ENCODE data around the gene MCTP2. TPM values are rescaled to one million over a fixed set of nuclear protein-coding genes. Genes with fewer than 3 reads are reported as not detected.
A peak's percentile ranks its signal among the peaks of the same experiment; 100 is the strongest.

Gene MCTP2
- total RNA-seq, 5 donors from 2014 or later (not counting 1 experiment from before 2014, with no cell fraction given) = 16.0 to 31.3 (median 22.4) TPM

GRCh38 chr15:94385441-94385840 is 154.1 kb downstream of the MCTP2 start:
- Mint-ChIP-seq H3K9me3 (no peaks in the 10 kb centered on the region), H3K27ac (no peak overlapping the region), H3K4me1 (peaks cover 12 to 25% (median 12%) of the 10 kb centered on the region in 3 donors), H3K27me3 (no peaks in the 10 kb centered on the region), H3K36me3 (peaks cover 61% of the 10 kb centered on the region), H3K4me3 (no peak overlapping the region)
- Histone ChIP-seq H3K27me3 (replicated peaks in 1 of 2; ENCODE audit: control insufficient read depth in 2 of 2, extremely low read depth in 1 of 2, insufficient read depth in 2 of 2, low read length in 1 of 2) (no peaks in the 10 kb centered on the region), H3K36me3 (ENCODE audit: control insufficient read depth in 2 of 2, extremely low read depth in 1 of 2, insufficient read depth in 1 of 2, low read length in 1 of 2) (peaks cover 0 to 5% of the 10 kb centered on the region in 2 donors), H3K4me3 (ENCODE audit: control insufficient read depth in 1 of 2, extremely low read depth in 1 of 2, low read length in 1 of 2) (no peak overlapping the region), H3K4me1 (ENCODE audit: control insufficient read depth in 1 of 2, extremely low read depth in 1 of 2, insufficient read depth in 2 of 2, low read length in 2 of 2) (peaks cover 2 to 9% of the 10 kb centered on the region in 2 experiments), H3K9me3 (no peaks in the 10 kb centered on the region), H3K27ac (ENCODE audit: low read length) (no peak overlapping the region)
- ChIA-PET POLR2A (no interaction called here), CTCF (no interaction called here)
- no CpG with 5 or more reads among the region's 4 CpGs for WGBS (ENCODE audit: insufficient coverage)
- DNase-seq = no peak
- ATAC-seq (replicated peaks in 1 of 4) = no peak

DNA sequence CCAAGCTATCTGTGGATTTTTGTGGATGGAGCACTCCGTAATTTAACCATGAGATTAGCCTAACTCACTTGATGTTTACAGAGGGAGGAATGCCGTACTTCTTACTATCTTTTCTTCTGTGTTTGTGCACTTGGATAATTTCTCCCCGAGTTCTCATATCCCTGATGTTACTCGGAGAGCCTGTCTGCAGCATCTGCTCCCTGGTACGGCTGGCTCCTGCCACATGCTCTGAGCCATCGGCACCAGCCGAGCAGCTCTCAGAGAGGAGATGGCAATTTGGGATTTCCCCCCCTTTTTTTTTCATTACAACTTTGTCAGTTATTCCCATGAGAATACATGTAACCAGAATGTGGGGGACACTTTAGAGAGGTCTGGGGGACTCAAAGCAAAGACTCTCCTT is 155.0 kb downstream of the MCTP2 start:
- ATAC-seq (replicated peaks in 1 of 4) (no peak), DNase-seq (no peak)
- 100% methylated on average over 3 of the region's 7 CpGs for WGBS (ENCODE audit: insufficient coverage)
- Mint-ChIP-seq H3K27me3 (no peaks in the 10 kb centered on the region), H3K4me3 (no peak overlapping the region), H3K9me3 (no peaks in the 10 kb centered on the region), H3K4me1 (peaks cover 12 to 25% (median 12%) of the 10 kb centered on the region in 3 donors), H3K27ac (no peak overlapping the region), H3K36me3 (peaks cover 63% of the 10 kb centered on the region)
- Histone ChIP-seq H3K4me1 (ENCODE audit: control insufficient read depth in 1 of 2, extremely low read depth in 1 of 2, insufficient read depth in 2 of 2, low read length in 2 of 2) (peaks cover 2 to 9% of the 10 kb centered on the region in 2 experiments), H3K36me3 (ENCODE audit: control insufficient read depth in 2 of 2, extremely low read depth in 1 of 2, insufficient read depth in 1 of 2, low read length in 1 of 2) (peaks cover 0 to 5% of the 10 kb centered on the region in 2 donors), H3K27me3 (replicated peaks in 1 of 2; ENCODE audit: control insufficient read depth in 2 of 2, extremely low read depth in 1 of 2, insufficient read depth in 2 of 2, low read length in 1 of 2) (no peaks in the 10 kb centered on the region), H3K27ac (ENCODE audit: low read length) (no peak overlapping the region), H3K9me3 (no peaks in the 10 kb centered on the region), H3K4me3 (ENCODE audit: control insufficient read depth in 1 of 2, extremely low read depth in 1 of 2, low read length in 1 of 2) (no peak overlapping the region)
- ChIA-PET POLR2A (no interaction called here), CTCF (no interaction called here)

DNA sequence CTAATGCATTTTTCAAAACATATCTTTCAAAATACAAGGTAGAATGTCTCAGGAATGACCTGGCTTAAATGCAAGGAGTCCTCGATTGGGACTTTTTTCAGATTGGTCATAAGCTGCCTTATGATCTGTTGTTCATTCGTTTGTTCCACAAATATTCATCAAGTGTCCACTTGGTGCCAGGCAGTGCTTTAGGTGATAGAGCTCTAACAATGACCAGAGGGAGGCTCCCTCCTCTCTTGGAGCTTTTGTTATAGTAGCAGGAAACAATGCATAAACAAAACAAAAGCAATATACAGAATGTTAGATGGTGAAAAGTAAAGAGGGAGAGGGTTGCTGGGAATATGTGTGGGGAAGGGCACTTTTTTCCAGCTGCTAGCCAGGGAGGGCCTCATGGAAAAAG is 156.1 kb downstream of the MCTP2 start:
- Histone ChIP-seq H3K9me3 (no peaks in the 10 kb centered on the region), H3K27me3 (replicated peaks in 1 of 2; ENCODE audit: control insufficient read depth in 2 of 2, extremely low read depth in 1 of 2, insufficient read depth in 2 of 2, low read length in 1 of 2) (no peaks in the 10 kb centered on the region), H3K27ac (ENCODE audit: low read length) (no peak overlapping the region), H3K4me3 (ENCODE audit: control insufficient read depth in 1 of 2, extremely low read depth in 1 of 2, low read length in 1 of 2) (no peak overlapping the region), H3K36me3 (ENCODE audit: control insufficient read depth in 2 of 2, extremely low read depth in 1 of 2, insufficient read depth in 1 of 2, low read length in 1 of 2) (peaks cover 0 to 5% of the 10 kb centered on the region in 2 donors), H3K4me1 (ENCODE audit: control insufficient read depth in 1 of 2, extremely low read depth in 1 of 2, insufficient read depth in 2 of 2, low read length in 2 of 2) (peaks cover 2 to 9% of the 10 kb centered on the region in 2 experiments)
- peaks cover 12 to 25% (median 12%) of the 10 kb centered on the region in 3 donors for H3K4me1 Mint-ChIP-seq
- ChIA-PET CTCF (interaction anchor here in 1 of 2 donors (0.6 kb wide), 1 partner anchor 1422 kb away, joined by 6 read pairs; no protein-coding TSS in a partner anchor), POLR2A (no interaction called here)
- DNase-seq (no peak), ATAC-seq (replicated peaks in 1 of 4) (no peak)
- H3K4me3 Mint-ChIP-seq = no peak overlapping the region
- no CpG with 5 or more reads among the region's 2 CpGs for WGBS (ENCODE audit: insufficient coverage)
- H3K27me3 Mint-ChIP-seq = no peaks in the 10 kb centered on the region
- no peaks in the 10 kb centered on the region for H3K9me3 Mint-ChIP-seq
- no peak overlapping the region for H3K27ac Mint-ChIP-seq
- H3K36me3 Mint-ChIP-seq = peaks cover 60% of the 10 kb centered on the region

GRCh38 chr15:94387849-94388441 is 156.6 kb downstream of the MCTP2 start:
- Mint-ChIP-seq H3K36me3 (peaks cover 57% of the 10 kb centered on the region), H3K4me3 (no peak overlapping the region), H3K27ac (no peak overlapping the region), H3K9me3 (no peaks in the 10 kb centered on the region), H3K4me1 (peaks cover 12 to 23% (median 12%) of the 10 kb centered on the region in 3 donors), H3K27me3 (no peaks in the 10 kb centered on the region)
- Histone ChIP-seq H3K27ac (ENCODE audit: low read length) (no peak overlapping the region), H3K9me3 (no peaks in the 10 kb centered on the region), H3K4me1 (ENCODE audit: control insufficient read depth in 1 of 2, extremely low read depth in 1 of 2, insufficient read depth in 2 of 2, low read length in 2 of 2) (peaks cover 2 to 9% of the 10 kb centered on the region in 2 experiments), H3K36me3 (ENCODE audit: control insufficient read depth in 2 of 2, extremely low read depth in 1 of 2, insufficient read depth in 1 of 2, low read length in 1 of 2) (peaks cover 0 to 5% of the 10 kb centered on the region in 2 donors), H3K4me3 (ENCODE audit: control insufficient read depth in 1 of 2, extremely low read depth in 1 of 2, low read length in 1 of 2) (no peak overlapping the region), H3K27me3 (replicated peaks in 1 of 2; ENCODE audit: control insufficient read depth in 2 of 2, extremely low read depth in 1 of 2, insufficient read depth in 2 of 2, low read length in 1 of 2) (no peaks in the 10 kb centered on the region)
- no peak for ATAC-seq (replicated peaks in 1 of 4)
- ChIA-PET POLR2A (no interaction called here), CTCF (no interaction called here)
- DNase-seq = peak in 1 of 35 experiments; percentile 4
- WGBS (ENCODE audit: insufficient coverage) = 32% methylated on average over 5 of the region's 7 CpGs

DNA sequence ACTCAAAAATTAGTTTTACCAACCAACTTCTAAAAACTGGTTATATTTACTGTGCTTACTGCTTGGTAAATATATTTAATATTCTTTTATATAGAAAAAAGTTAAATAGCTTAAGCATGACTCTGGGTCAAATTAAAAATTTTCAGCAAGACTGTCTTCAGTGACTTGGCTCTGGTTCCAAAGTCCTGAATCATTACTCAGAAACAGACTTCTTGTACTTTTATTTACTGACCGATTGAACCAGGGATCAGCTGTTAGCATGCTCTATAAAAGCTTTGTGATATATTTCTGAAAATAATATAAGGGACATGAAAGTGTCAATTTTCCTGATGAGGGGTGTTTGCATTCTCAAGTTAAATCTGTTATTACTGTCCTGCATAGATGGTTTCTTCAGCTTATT is 164.3 kb downstream of the MCTP2 start:
- Mint-ChIP-seq H3K36me3 (peaks cover 42% of the 10 kb centered on the region), H3K27me3 (no peaks in the 10 kb centered on the region), H3K9me3 (no peaks in the 10 kb centered on the region), H3K27ac (no peak overlapping the region), H3K4me3 (no peak overlapping the region), H3K4me1 (no peaks in the 10 kb centered on the region)
- Histone ChIP-seq H3K4me1 (ENCODE audit: control insufficient read depth in 1 of 2, extremely low read depth in 1 of 2, insufficient read depth in 2 of 2, low read length in 2 of 2) (no peaks in the 10 kb centered on the region), H3K9me3 (no peaks in the 10 kb centered on the region), H3K36me3 (ENCODE audit: control insufficient read depth in 2 of 2, extremely low read depth in 1 of 2, insufficient read depth in 1 of 2, low read length in 1 of 2) (peaks cover 0 to 8% of the 10 kb centered on the region in 2 donors), H3K27me3 (replicated peaks in 1 of 2; ENCODE audit: control insufficient read depth in 2 of 2, extremely low read depth in 1 of 2, insufficient read depth in 2 of 2, low read length in 1 of 2) (no peaks in the 10 kb centered on the region), H3K4me3 (ENCODE audit: control insufficient read depth in 1 of 2, extremely low read depth in 1 of 2, low read length in 1 of 2) (no peak overlapping the region), H3K27ac (ENCODE audit: low read length) (no peak overlapping the region)
- WGBS (ENCODE audit: insufficient coverage) = no CpG with 5 or more reads among the region's 1 CpG
- CTCF ChIA-PET = no interaction called here
- POLR2A ChIA-PET = no interaction called here
- DNase-seq = no peak
- ATAC-seq (replicated peaks in 1 of 4) = no peak

DNA sequence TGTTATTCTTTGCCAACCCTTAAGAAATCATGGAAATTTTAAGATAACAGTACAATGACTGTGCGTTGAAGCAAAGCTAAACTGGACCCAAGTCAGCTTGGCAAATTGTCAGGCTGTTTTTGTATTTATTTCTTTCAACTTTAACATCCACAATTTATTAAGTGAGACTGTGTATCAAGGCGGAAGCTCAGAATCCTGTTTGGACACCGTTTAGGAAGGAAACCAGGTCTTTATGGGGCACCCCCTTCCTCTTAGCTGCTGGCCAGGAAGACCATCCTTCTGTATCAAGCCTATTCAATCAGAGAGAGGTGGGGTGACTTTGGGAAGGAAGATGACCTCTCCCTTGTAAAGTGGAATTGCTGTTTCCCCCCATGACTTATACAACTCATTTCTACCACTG is 166.0 kb downstream of the MCTP2 start:
- Histone ChIP-seq H3K9me3 (no peaks in the 10 kb centered on the region), H3K4me3 (ENCODE audit: control insufficient read depth in 1 of 2, extremely low read depth in 1 of 2, low read length in 1 of 2) (no peak overlapping the region), H3K4me1 (ENCODE audit: control insufficient read depth in 1 of 2, extremely low read depth in 1 of 2, insufficient read depth in 2 of 2, low read length in 2 of 2) (no peaks in the 10 kb centered on the region), H3K27ac (ENCODE audit: low read length) (no peak overlapping the region), H3K36me3 (ENCODE audit: control insufficient read depth in 2 of 2, extremely low read depth in 1 of 2, insufficient read depth in 1 of 2, low read length in 1 of 2) (peaks cover 0 to 14% of the 10 kb centered on the region in 2 donors), H3K27me3 (replicated peaks in 1 of 2; ENCODE audit: control insufficient read depth in 2 of 2, extremely low read depth in 1 of 2, insufficient read depth in 2 of 2, low read length in 1 of 2) (no peaks in the 10 kb centered on the region)
- no peaks in the 10 kb centered on the region for H3K27me3 Mint-ChIP-seq
- ATAC-seq (replicated peaks in 1 of 4) (no peak), DNase-seq (no peak)
- ChIA-PET CTCF (no interaction called here), POLR2A (interaction anchor here in 1 of 2 donors (0.6 kb wide), 1 partner anchor 68 kb away, joined by 3 read pairs; no protein-coding TSS in a partner anchor)
- H3K4me1 Mint-ChIP-seq = peaks cover 0 to 6% (median 0%) of the 10 kb centered on the region in 3 donors
- H3K9me3 Mint-ChIP-seq = no peaks in the 10 kb centered on the region
- peaks cover 52% of the 10 kb centered on the region for H3K36me3 Mint-ChIP-seq
- H3K4me3 Mint-ChIP-seq = no peak overlapping the region
- H3K27ac Mint-ChIP-seq = no peak overlapping the region
- WGBS (ENCODE audit: insufficient coverage) = no CpG with 5 or more reads among the region's 3 CpGs
